ENCODE results near the gene TXNDC2.

DNA sequence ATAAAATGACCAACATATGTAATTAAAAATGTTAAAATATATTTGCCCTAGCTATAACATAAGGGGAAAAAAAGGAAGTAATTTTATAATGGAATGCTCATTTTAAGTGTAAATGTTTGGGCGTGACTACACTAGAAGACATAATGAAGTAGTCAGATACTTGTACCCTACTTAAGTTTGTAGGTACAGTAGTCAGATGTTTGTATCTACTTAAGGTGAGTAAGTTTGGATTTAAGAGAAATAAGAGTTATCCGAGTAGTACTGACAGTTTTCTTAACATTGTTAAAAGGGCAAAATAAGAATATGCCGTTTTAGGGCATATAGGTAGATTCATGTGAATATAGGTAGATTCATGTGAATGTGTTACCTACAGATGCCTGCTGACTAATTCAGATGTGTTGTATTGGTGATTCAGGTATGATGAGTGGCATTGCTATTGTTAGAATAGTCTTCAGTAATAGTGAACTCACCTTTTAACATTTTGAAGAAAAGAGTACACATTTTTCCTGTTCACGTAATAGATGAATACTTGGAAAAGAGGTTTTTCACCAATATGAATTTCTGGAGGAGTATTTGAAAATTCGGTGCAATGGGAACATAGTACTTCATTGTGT, 43.0 kb downstream of the TXNDC2 start:
- no peak for TF ChIP-seq POLR2A (IDR thresholded peaks at IDR 0.05; ENCODE audit: low read depth)
- TF ChIP-seq POLR2AphosphoS5 (IDR thresholded peaks at IDR 0.05): no peak

Data from esophagus muscularis mucosa (tissue), 2 donors.